Progenitor cell of endocrine pancreas (in vitro differentiated cells): ENCODE data around the gene ULK4. TPM values are rescaled to one million over a fixed set of nuclear protein-coding genes. Genes with fewer than 3 reads are reported as not detected.

Experiments
- DNase-seq: peaks from one replicate; pipeline ENCODE4 v3.0.0; 2021; ENCODE audit warnings: low spot score; ENCODE audit not compliant: unreplicated experiment
- H3K27ac Mint-ChIP-seq: 2 replicates; pipeline ENCODE4 v1.8.0; 2021; ENCODE audit warnings: mild to moderate bottlenecking, moderate library complexity, mixed read lengths
- H3K27me3 Mint-ChIP-seq: 2 replicates; pipeline ENCODE4 v1.8.0; 2021; ENCODE audit warnings: mixed read lengths
- H3K36me3 Mint-ChIP-seq: 2 replicates; pipeline ENCODE4 v1.8.0; 2022; ENCODE audit warnings: mixed read lengths; ENCODE audit not compliant: insufficient read depth
- H3K4me1 Mint-ChIP-seq: 2 replicates; pipeline ENCODE4 v1.8.0; 2021; ENCODE audit warnings: low read depth, mixed read lengths
- H3K4me3 Mint-ChIP-seq: 2 replicates; pipeline ENCODE4 v1.8.0; 2021; ENCODE audit warnings: low read depth, mild to moderate bottlenecking, moderate library complexity, mixed read lengths
- H3K9me3 Mint-ChIP-seq: 2 replicates; pipeline ENCODE4 v1.8.0; 2021; ENCODE audit warnings: low read depth, mixed read lengths
- long read RNA-seq: library from polyadenylated mRNA; unstranded; transcript quantifications from one replicate; pipeline ENCODE4 v2.0.0, GENCODE V29; 2020
- total RNA-seq: library from RNA; stranded (reverse); gene quantifications from 2 replicates; pipeline ENCODE4 v1.2.1, GENCODE V29; 2021
- TF ChIP-seq, protein P1 (sequence below): fragments of 200-600 bp; sonication (generic); IDR thresholded peaks from one replicate; pipeline ENCODE4 v1.5.0; 2021; ENCODE audit warnings: antibody characterized with exemption, mild to moderate bottlenecking; ENCODE audit not compliant: unreplicated experiment

ULK4 gene
- total RNA-seq = 14.2 and 22.0 TPM in 2 replicates
- long read RNA-seq, partial matches to known transcripts = 3 of 22 reads
- long read RNA-seq, other reads (novel, unspliced or antisense) = 18 of 22 reads

- Mint-ChIP-seq H3K9me3 (no peaks in the 10 kb centered on the region), H3K36me3 (no peaks in the 10 kb centered on the region), H3K4me1 (peaks cover 6% of the 10 kb centered on the region), H3K27me3 (peaks cover 8% of the 10 kb centered on the region), H3K4me3 (peak within 1 kb of the TSS; percentile 95), H3K27ac (peak within 1 kb of the TSS; percentile 97)
- DNase-seq = peak; percentile 86
- TF ChIP-seq, protein P1, sequence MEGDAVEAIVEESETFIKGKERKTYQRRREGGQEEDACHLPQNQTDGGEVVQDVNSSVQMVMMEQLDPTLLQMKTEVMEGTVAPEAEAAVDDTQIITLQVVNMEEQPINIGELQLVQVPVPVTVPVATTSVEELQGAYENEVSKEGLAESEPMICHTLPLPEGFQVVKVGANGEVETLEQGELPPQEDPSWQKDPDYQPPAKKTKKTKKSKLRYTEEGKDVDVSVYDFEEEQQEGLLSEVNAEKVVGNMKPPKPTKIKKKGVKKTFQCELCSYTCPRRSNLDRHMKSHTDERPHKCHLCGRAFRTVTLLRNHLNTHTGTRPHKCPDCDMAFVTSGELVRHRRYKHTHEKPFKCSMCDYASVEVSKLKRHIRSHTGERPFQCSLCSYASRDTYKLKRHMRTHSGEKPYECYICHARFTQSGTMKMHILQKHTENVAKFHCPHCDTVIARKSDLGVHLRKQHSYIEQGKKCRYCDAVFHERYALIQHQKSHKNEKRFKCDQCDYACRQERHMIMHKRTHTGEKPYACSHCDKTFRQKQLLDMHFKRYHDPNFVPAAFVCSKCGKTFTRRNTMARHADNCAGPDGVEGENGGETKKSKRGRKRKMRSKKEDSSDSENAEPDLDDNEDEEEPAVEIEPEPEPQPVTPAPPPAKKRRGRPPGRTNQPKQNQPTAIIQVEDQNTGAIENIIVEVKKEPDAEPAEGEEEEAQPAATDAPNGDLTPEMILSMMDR = no peak
These were observed at the start of gene ULK4 for GRCh38 chr3:41961751-41962679. TSS of gene ULK4 (minus strand) at chr3:41962103. CDS start at chr3:41954759, 7,344 bp downstream.

DNA sequence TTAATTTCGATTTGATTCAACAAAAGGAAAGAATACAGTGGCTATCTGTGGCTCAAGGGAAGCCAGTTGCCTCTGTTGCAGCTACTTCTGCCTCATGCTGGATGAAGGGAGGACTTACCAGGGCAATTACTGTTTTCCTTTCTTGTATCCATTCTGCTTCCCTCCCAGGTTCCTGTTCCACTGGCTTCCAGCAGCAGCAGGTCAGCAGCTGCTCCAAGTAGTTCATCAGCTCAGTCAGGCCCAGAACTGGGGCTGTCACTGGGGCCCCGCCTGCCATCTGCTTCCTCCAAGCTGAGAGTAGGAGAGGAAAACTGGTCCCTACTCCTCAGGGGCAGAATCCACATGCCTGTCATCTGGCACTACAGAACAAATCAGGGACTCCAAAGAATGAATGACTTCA is 48.6 kb upstream of the ULK4 start:
- Mint-ChIP-seq H3K27ac (no peak overlapping the region), H3K9me3 (no peaks in the 10 kb centered on the region), H3K36me3 (no peaks in the 10 kb centered on the region), H3K27me3 (peaks cover 4% of the 10 kb centered on the region), H3K4me1 (peaks cover 9% of the 10 kb centered on the region), H3K4me3 (no peak overlapping the region)
- DNase-seq = no peak
- TF ChIP-seq, protein P1 = no peak

DNA sequence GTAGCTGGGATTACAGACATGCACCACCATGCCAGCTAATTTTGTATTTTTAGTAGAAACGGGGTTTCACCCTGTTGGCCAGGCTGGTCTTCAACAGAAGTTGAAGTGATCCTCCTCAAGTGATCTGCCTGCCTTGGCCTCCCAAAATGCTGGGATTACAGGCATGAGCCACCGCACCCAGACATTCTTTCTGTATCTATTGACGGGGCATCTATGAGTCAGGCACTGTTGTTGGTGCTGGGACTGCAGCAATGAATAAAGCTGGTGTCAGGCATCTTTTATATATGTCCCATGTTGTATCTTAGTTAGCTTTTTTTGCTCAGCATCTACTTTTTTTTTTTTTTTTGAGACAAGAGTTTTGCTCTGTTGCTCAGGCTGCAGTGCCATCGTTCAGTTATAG is 47.6 kb upstream of the ULK4 start:
- Mint-ChIP-seq H3K36me3 (no peaks in the 10 kb centered on the region), H3K4me1 (peaks cover 3% of the 10 kb centered on the region), H3K9me3 (no peaks in the 10 kb centered on the region), H3K27ac (no peak overlapping the region), H3K27me3 (peaks cover under 1% of the 10 kb centered on the region), H3K4me3 (no peak overlapping the region)
- TF ChIP-seq, protein P1 = no peak
- no peak for DNase-seq

- Mint-ChIP-seq H3K4me3 (no peak overlapping the region), H3K4me1 (no peaks in the 10 kb centered on the region), H3K27ac (no peak overlapping the region), H3K27me3 (no peaks in the 10 kb centered on the region), H3K9me3 (no peaks in the 10 kb centered on the region), H3K36me3 (no peaks in the 10 kb centered on the region)
- DNase-seq = no peak
- TF ChIP-seq, protein P1 = no peak
These were observed 45.9 kb upstream of the ULK4 start for GRCh38 chr3:42007785-42008184.

GRCh38 chr3:42005401-42005800 is 43.5 kb upstream of the ULK4 start:
- H3K36me3 Mint-ChIP-seq = no peaks in the 10 kb centered on the region
- no peak overlapping the region for H3K4me3 Mint-ChIP-seq
- TF ChIP-seq, protein P1 = no peak
- peaks cover 3% of the 10 kb centered on the region for H3K9me3 Mint-ChIP-seq
- no peaks in the 10 kb centered on the region for H3K27me3 Mint-ChIP-seq
- no peaks in the 10 kb centered on the region for H3K4me1 Mint-ChIP-seq
- no peak overlapping the region for H3K27ac Mint-ChIP-seq
- DNase-seq = no peak
